Thymus (tissue), 14 donors: ENCODE results near the gene RUFY3. TPM values are rescaled to one million over a fixed set of nuclear protein-coding genes. Genes with fewer than 3 reads are reported as not detected.
"Not testable (repeated sequence)": the region's sequence is repeated elsewhere in the genome, so short reads cannot be mapped to it uniquely, and the experiment has no call there.

Experiments
- DNase-seq, 9 donors: peaks; one replicate each; pipeline ENCODE4 v3.0.0-alpha.2; 2013; ENCODE audit warnings: low spot score in 9 of 9, low read depth in 6 of 9, missing footprints in 1 of 9
- H3K27ac ChIP-seq, 2 donors: one replicate each; pipeline ENCODE4 v1.5.1; 2013; ENCODE audit warnings: control low read depth in 1 of 2, low read depth in 1 of 2, low read length in 1 of 2, mild to moderate bottlenecking in 1 of 2, moderate library complexity in 1 of 2
- H3K27me3 ChIP-seq, 2 donors: one replicate each; pipeline ENCODE4 v1.5.1; 2013; ENCODE audit warnings: low read length in 1 of 2; ENCODE audit not compliant: control insufficient read depth in 2 of 2, insufficient read depth in 1 of 2
- H3K36me3 ChIP-seq, 2 donors: one replicate each; pipeline ENCODE4 v1.5.1; 2013; ENCODE audit warnings: low read length in 1 of 2, mild to moderate bottlenecking in 1 of 2, moderate library complexity in 1 of 2; ENCODE audit not compliant: control insufficient read depth in 2 of 2, insufficient read depth in 2 of 2
- H3K4me1 ChIP-seq, 2 donors: one replicate each; pipeline ENCODE4 v1.5.1; 2013; ENCODE audit warnings: low read length in 2 of 2; ENCODE audit not compliant: control insufficient read depth in 2 of 2, insufficient read depth in 2 of 2
- H3K4me3 ChIP-seq, 2 donors: one replicate each; pipeline ENCODE4 v1.5.1; 2013; ENCODE audit warnings: low read length in 2 of 2, control low read depth in 1 of 2, mild to moderate bottlenecking in 1 of 2
- H3K9me3 ChIP-seq, 2 donors: one replicate each; pipeline ENCODE4 v1.5.1; 2013; ENCODE audit warnings: low read length in 1 of 2, mild to moderate bottlenecking in 1 of 2; ENCODE audit not compliant: control insufficient read depth in 2 of 2, insufficient read depth in 1 of 2
- whole genome bisulfite sequencing: extraction: QIAGEN DNeasy Blood & Tissue Kit; methylation state at CpG from one replicate; pipeline ENCODE4 v1.1.7; 2013; 5-methylcytosine and 5-hydroxymethylcytosine counted together
- long read RNA-seq, 10 donors: transcript quantifications; one replicate each; lab custom pipeline, GENCODE V29; 2026
- polyA plus RNA-seq: library from polyadenylated mRNA; stranded (reverse); fragments of 200-250 nt; gene quantifications from one replicate; pipeline ENCODE4 v1.2.3, GENCODE V29; 2013
- total RNA-seq: library from RNA; stranded (reverse); fragments of 120-200 nt; gene quantifications from one replicate; pipeline ENCODE4 v1.2.4, GENCODE V29; 2013
- donor health status: healthy.

Gene RUFY3, protein sequence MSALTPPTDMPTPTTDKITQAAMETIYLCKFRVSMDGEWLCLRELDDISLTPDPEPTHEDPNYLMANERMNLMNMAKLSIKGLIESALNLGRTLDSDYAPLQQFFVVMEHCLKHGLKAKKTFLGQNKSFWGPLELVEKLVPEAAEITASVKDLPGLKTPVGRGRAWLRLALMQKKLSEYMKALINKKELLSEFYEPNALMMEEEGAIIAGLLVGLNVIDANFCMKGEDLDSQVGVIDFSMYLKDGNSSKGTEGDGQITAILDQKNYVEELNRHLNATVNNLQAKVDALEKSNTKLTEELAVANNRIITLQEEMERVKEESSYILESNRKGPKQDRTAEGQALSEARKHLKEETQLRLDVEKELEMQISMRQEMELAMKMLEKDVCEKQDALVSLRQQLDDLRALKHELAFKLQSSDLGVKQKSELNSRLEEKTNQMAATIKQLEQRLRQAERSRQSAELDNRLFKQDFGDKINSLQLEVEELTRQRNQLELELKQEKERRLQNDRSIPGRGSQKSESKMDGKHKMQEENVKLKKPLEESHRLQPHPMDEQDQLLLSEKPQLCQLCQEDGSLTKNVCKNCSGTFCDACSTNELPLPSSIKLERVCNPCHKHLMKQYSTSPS
- 75.3 TPM for total RNA-seq
- polyA plus RNA-seq, result 37.3 TPM
- long read RNA-seq, donor 1, partial matches to known transcripts, result 0 of 1 reads
- long read RNA-seq, donor 1, other reads (novel, unspliced or antisense), result 0 of 1 reads
- long read RNA-seq, donor 2, result 0 reads
- long read RNA-seq, donor 3, transcript RUFY3-203 (12 exons, 2,143 nt), result major isoform, 5 of 10 reads
- long read RNA-seq, donor 3, partial matches to known transcripts, result 0 of 10 reads
- long read RNA-seq, donor 3, other reads (novel, unspliced or antisense), result 0 of 10 reads
- long read RNA-seq, donor 4, partial matches to known transcripts, result 0 of 5 reads
- long read RNA-seq, donor 4, other reads (novel, unspliced or antisense), result 0 of 5 reads
- long read RNA-seq, donor 5, transcript RUFY3-203 (12 exons, 2,143 nt), result major isoform, 7 of 20 reads
- long read RNA-seq, donor 5, partial matches to known transcripts, result 5 of 20 reads
- long read RNA-seq, donor 5, other reads (novel, unspliced or antisense), result 0 of 20 reads
- long read RNA-seq, donor 6, partial matches to known transcripts, result 104 of 115 reads
- long read RNA-seq, donor 6, other reads (novel, unspliced or antisense), result 6 of 115 reads
- long read RNA-seq, donor 7, result 0 reads
- long read RNA-seq, donor 8, result 0 reads
- long read RNA-seq, donor 9, partial matches to known transcripts, result 0 of 2 reads
- long read RNA-seq, donor 9, other reads (novel, unspliced or antisense), result 0 of 2 reads
- long read RNA-seq, donor 10, partial matches to known transcripts, result 0 of 2 reads
- long read RNA-seq, donor 10, other reads (novel, unspliced or antisense), result 0 of 2 reads

DNA sequence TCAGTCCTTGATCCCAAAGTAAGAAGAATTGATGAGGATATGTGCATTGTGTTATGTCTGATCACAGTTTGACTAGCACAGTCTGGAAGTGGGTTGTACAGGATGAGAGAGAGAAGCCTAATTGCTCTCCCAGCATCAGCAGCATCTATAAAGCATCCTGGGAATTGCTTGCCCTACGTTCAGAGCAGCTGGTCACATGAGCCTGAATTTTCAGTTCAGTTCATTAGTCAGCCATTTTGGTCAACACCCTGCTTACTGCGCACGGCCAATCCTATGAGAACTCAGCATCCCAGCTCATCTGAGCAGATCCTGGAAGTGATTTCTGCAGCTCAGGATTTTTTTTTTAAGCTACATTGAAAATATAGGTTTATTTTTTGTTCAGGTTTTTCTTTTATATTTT, at the start of gene RUFY3:
Gene RUFY3, plus strand, starts transcription at position 218 of the 400 bp plus-strand sequence. CDS start 610 bp downstream, outside the sequence.
- H3K4me1 ChIP-seq, result peaks cover 10 to 13% of the 10 kb centered on the region in 2 donors
- H3K9me3 ChIP-seq, result no peaks in the 10 kb centered on the region
- H3K27ac ChIP-seq, result peak within 1 kb of the TSS; percentile 64 to 73
- 68% methylated on average over 3 of the region's 3 CpGs for WGBS
- H3K36me3 ChIP-seq, result no peaks in the 10 kb centered on the region
- no peak for DNase-seq
- H3K27me3 ChIP-seq, result no peaks in the 10 kb centered on the region
- peak within 1 kb of the TSS in 1 of 2 donors; percentile 0 for H3K4me3 ChIP-seq

- H3K36me3 ChIP-seq, result no peaks in the 10 kb centered on the region
- DNase-seq, result no peak
- H3K9me3 ChIP-seq, result no peaks in the 10 kb centered on the region
- no peak overlapping the region for H3K27ac ChIP-seq
- no peak overlapping the region for H3K4me3 ChIP-seq
- peaks cover 10 to 20% of the 10 kb centered on the region in 2 donors for H3K4me1 ChIP-seq
- no peaks in the 10 kb centered on the region for H3K27me3 ChIP-seq
These were observed 47.6 kb upstream of the RUFY3 start for GRCh38 chr4:70674191-70674590.

DNA sequence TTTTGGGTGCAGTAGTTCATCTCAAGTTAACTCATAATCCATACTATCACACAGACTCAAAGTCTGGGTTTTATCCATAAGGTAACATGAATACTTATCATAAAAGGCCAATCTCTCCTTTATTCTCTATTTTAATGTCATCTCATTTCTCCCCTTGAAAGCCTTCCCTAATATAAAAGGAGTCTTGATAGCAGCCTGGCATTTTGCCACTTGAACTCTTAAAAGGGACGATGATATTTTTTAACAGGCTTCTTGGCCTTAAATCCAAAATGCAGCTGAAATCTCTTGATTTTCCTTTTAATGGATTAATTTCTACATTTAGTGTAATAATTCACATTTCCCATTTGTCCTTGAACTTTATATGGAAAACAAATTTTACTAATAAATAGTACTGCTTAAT, 47.0 kb upstream of the RUFY3 start:
- H3K27ac ChIP-seq, result no peak overlapping the region
- no peak for DNase-seq
- H3K9me3 ChIP-seq, result no peaks in the 10 kb centered on the region
- H3K36me3 ChIP-seq, result no peaks in the 10 kb centered on the region
- no peak overlapping the region for H3K4me3 ChIP-seq
- WGBS, result 65% methylated on average over 1 of the region's 1 CpG
- peaks cover 10 to 24% of the 10 kb centered on the region in 2 donors for H3K4me1 ChIP-seq
- H3K27me3 ChIP-seq, result no peaks in the 10 kb centered on the region

DNA sequence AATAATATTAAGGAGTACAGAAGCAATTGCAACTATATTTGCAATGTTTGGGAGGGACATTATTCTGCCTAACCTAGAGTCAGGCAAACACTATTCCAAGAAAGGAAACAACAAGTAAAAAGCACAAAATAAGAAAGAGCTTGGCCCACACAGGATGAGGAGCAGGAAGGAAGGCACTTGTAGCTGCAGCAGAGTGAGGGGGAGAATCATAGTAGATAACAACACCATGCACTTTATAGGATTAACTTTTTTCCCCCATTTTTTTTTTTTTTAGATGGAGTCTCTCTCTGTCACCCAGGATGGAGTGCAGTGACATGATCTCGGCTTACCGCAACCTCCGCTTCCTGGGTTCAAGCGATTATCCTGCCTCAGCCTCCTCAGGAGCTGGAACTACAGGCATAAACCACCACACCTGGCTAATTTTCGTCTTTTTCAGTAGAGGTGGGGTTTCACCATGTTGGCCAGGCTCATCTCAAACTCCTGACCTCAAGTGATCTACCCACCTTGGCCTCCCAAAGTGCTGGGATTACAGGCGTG, 45.1 kb upstream of the RUFY3 start:
- peak in 1 of 9 donors; percentile 29 for DNase-seq
- no peaks in the 10 kb centered on the region for H3K27me3 ChIP-seq
- H3K4me1 ChIP-seq, result peaks cover 10 to 29% of the 10 kb centered on the region in 2 donors
- no peak overlapping the region for H3K27ac ChIP-seq
- 50% methylated on average over 6 of the region's 6 CpGs for WGBS
- no peak overlapping the region for H3K4me3 ChIP-seq
- H3K36me3 ChIP-seq, result no peaks in the 10 kb centered on the region
- H3K9me3 ChIP-seq, result no peaks in the 10 kb centered on the region

DNA sequence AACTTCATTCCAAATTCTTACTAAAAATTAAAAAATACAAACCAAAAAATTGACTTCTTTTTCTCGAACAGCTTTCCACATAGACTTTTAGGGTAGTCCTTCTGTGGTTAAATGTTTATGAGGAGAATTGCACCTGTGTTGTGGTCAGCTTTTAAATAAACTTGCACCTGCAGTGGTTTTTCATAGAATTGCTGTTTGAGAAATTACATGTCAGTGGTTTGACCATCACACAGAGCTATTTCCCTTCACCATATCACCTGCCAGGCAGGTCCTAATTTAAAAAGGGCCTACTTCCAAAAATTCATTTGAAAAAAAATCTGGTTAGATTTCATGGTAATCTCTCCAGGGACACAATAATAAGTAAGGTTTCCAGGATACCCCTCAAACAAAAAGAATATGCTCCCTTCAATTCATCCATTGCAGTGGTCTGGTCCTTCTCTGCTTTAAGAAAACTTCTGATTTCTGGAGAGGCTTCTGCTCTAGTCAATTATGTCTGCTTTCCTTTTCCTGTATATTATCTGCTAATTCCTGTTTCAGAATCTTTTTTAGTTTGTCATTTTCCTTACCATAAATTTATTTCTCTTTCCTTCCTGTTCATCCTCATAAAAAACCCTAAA, 43.3 kb upstream of the RUFY3 start:
- Histone ChIP-seq H3K36me3 (no peaks in the 10 kb centered on the region), H3K27me3 (no peaks in the 10 kb centered on the region), H3K4me1 (peaks cover 10 to 29% of the 10 kb centered on the region in 2 donors), H3K9me3 (no peaks in the 10 kb centered on the region), H3K4me3 (no peak overlapping the region), H3K27ac (peak overlapping the region in 1 of 2 donors; percentile 69)
- DNase-seq, result peak in 4 of 9 donors; percentile 26 to 74 (median 32)
- 8% methylated on average over 1 of the region's 1 CpG for WGBS

- H3K9me3 ChIP-seq, result no peaks in the 10 kb centered on the region
- H3K4me1 ChIP-seq, result peaks cover 10 to 31% of the 10 kb centered on the region in 2 donors
- DNase-seq, result no peak
- no peak overlapping the region for H3K4me3 ChIP-seq
- no peaks in the 10 kb centered on the region for H3K27me3 ChIP-seq
- H3K36me3 ChIP-seq, result no peaks in the 10 kb centered on the region
- no peak overlapping the region for H3K27ac ChIP-seq
These were observed 40.8 kb upstream of the RUFY3 start for GRCh38 chr4:70680934-70681333.

- no peaks in the 10 kb centered on the region for H3K27me3 ChIP-seq
- no peak overlapping the region for H3K27ac ChIP-seq
- H3K36me3 ChIP-seq, result no peaks in the 10 kb centered on the region
- DNase-seq, result no peak
- no peak overlapping the region for H3K4me3 ChIP-seq
- H3K9me3 ChIP-seq, result no peaks in the 10 kb centered on the region
- H3K4me1 ChIP-seq, result peaks cover 8 to 25% of the 10 kb centered on the region in 2 donors
These were observed 40.1 kb upstream of the RUFY3 start for GRCh38 chr4:70681704-70682103.

GRCh38 chr4:70682142-70682541, 39.6 kb upstream of the RUFY3 start:
- DNase-seq, H3K27me3 ChIP-seq, H3K4me3 ChIP-seq, H3K36me3 ChIP-seq, H3K9me3 ChIP-seq, H3K27ac ChIP-seq: not testable (repeated sequence)
- H3K4me1 ChIP-seq, result peaks cover 8 to 22% of the 10 kb centered on the region in 2 donors
- WGBS, result 92% methylated on average over 3 of the region's 3 CpGs
